Raji (cell line): ENCODE measurements around the gene DCTN1.

Experiments
- POLR2A ChIP-seq: IDR thresholded peaks from 2 replicates; pipeline ENCODE4 v1.6.1; 2011; ENCODE audit warnings: low read depth, low read length, control low read depth; ENCODE audit not compliant: insufficient read depth

The DCTN1 gene

GRCh38 chr2:74415762-74416395, 35.8 kb upstream of the DCTN1 start:
- TF ChIP-seq POLR2A, result no peak

- TF ChIP-seq POLR2A, result no peak
These were observed 35.0 kb upstream of the DCTN1 start for GRCh38 chr2:74414881-74415761.

- TF ChIP-seq POLR2A, result no peak
These were observed 34.3 kb upstream of the DCTN1 start for GRCh38 chr2:74414441-74414840.

- TF ChIP-seq POLR2A, result no peak
These were observed 33.0 kb upstream of the DCTN1 start for GRCh38 chr2:74413001-74413698.

GRCh38 chr2:74407682-74408081, 27.6 kb upstream of the DCTN1 start:
- no peak for TF ChIP-seq POLR2A

- no peak for TF ChIP-seq POLR2A
These were observed 25.9 kb upstream of the DCTN1 start for GRCh38 chr2:74406035-74406434.

GRCh38 chr2:74401891-74402290, 21.8 kb upstream of the DCTN1 start:
- TF ChIP-seq POLR2A, result no peak

GRCh38 chr2:74399785-74400184, 19.7 kb upstream of the DCTN1 start:
- no peak for TF ChIP-seq POLR2A

GRCh38 chr2:74396149-74396548, 16.0 kb upstream of the DCTN1 start:
- no peak for TF ChIP-seq POLR2A

- TF ChIP-seq POLR2A, result no peak
These were observed 13.4 kb upstream of the DCTN1 start for GRCh38 chr2:74393525-74393924.

GRCh38 chr2:74392449-74392743, 12.3 kb upstream of the DCTN1 start:
- no peak for TF ChIP-seq POLR2A

GRCh38 chr2:74391580-74392448, 11.7 kb upstream of the DCTN1 start:
- peak; percentile 79 for TF ChIP-seq POLR2A

GRCh38 chr2:74391209-74391579, 11.1 kb upstream of the DCTN1 start:
- no peak for TF ChIP-seq POLR2A

GRCh38 chr2:74390606-74391005, 10.5 kb upstream of the DCTN1 start:
- TF ChIP-seq POLR2A, result no peak

GRCh38 chr2:74387346-74387745, 7.2 kb upstream of the DCTN1 start:
- no peak for TF ChIP-seq POLR2A
